CD4-positive, alpha-beta T cell treated with Interleukin-1 beta for 1 hour (primary cell): ENCODE results near the gene DYRK1A.

ENCODE experiments used
- DNase-seq, 2 donors: peaks; one replicate each; pipeline ENCODE4 v3.0.0-alpha.2; 2020 to 2022

The DYRK1A gene

DNA sequence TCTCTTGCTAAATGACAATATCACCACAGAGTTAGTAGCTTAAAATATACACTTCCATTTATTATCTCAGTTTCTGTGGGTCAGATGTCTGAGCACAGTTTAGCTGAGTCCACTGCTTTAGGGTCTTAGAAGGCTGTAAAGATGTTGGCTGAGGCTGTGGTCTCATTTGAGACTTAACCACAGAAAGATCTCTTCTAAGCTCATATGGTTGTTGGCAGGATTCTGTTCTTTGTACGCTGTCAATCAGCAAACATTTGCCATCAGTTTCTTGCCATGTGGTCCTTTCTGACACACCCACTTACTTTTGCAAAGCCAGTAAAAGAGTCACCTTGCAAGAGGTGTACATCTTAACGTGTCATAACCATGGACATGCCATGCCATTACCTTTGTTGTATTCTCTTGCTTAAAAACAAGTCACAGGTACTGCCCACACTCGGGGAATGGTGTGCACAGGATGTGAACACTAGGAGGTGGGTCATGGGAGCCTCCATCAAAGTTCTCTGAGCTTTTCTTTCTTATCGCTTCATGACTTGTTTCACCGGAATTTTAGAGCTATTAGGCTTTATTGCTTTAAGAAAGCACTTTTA is 18.7 kb downstream of the DYRK1A start:
- DNase-seq: no peak

DNA sequence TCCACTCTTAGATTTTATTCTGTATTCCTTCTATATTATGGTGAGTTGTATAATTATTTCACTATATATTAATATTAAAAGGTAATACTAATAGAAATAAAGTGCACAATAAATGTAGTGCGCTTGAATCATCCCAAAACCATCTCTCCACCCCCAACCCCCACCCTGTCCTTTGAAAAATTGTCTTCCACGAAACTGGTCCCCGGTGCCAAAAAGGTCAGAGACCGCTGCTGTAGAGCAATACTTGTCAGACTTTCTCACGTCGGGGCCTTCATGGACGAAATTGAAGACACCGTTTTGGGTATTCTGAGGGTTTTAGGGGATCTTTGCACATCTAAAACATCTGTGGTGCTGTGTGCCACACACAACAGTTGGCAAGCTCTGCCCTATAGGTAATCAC is 19.6 kb downstream of the DYRK1A start:
- no peak for DNase-seq

DNA sequence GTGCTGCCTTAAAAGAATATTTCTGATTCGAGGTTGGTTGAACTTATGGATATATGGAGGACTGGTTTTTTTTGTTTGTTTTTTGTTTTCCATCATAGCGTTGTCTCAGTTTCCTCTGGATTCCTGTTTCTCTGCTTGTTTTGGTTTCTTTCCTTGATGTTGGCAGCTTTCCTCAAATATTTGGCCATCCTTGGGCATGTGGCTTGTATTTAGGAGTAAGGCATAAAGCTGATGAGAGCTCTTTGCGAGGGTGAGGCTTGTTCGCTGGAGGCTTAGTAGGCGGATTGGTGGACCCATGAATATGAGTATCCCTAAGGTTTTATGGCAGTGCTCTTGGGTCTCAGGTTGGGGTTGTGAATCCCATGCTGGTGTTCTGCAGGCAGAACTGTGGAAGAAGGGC is 22.9 kb downstream of the DYRK1A start:
- DNase-seq: no peak

DNA sequence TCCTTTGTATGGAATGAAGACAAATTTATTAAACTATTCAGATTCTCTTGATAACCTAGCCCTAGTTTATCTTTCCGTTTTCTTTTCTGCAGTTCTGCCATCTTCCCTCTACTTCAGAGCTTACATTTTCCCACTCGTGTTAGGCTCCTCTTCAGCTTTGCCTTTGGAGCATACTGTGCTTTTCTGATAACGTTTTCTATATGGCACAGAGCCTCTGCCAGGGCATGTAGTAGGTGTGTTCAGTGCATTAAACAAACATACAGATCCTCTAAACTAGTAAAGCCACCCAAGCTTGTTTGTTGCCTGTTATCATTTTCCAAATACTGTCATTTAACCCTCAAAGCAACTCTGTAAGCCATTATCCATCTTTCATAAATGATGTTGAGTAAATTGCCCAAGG is 25.1 kb downstream of the DYRK1A start:
- DNase-seq: no peak

DNA sequence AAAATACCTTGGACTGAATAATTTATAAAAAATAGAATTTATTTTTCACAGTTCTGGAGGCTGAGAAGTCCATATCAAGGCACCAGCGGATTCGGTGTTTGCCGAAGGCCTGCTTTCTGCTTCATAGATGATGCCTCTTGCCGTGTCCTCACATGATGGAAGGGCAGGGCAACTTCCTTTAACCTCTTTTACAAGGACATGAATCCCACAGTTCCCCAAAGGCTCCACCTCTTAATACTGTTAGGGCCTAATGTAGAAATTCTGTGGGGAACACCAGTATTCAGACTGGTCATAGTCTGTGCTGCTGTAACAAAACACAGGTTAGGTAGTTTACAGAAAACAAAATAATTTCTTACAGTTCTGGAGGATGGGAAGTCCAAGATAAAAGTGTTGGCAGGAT is 25.9 kb downstream of the DYRK1A start:
- no peak for DNase-seq

DNA sequence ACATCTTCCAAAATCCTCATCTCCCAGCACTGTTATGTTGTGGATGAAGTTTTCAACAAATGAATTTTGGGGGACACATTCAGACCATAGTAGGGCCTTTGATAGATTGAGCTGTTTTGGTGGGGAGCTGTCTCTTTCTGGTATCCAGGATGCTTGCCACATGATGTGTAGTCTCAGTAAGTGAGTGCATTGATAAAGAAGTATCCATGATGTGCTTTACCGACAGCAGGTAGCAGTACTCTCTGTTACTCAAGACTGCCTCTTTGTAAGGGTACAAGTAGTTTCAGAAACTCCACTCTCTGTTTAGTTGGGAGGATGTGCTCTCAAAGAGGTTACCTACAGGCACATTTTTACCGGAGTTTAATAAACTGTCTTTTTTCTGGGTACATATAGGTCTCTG is 26.5 kb downstream of the DYRK1A start:
- no peak for DNase-seq

DNA sequence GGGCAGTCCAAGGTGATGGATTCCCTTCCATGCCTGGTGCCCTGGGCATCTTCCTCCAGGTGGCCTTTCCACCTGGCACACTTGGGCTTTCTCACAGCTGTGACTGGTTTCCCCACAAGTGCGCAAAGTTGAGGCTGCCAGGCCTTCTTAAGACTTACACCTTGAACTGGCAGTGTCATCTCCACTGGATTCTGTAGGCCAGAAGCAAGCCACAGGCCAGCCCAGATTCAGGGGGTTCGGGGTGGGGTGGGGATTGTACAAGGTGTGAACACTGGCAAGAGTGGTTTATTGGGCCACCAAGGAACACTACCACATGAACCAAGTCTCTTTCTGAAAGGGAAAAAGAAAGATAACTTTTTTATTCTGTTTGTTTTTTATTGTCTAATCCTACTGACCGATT is 27.2 kb downstream of the DYRK1A start:
- DNase-seq: no peak

DNA sequence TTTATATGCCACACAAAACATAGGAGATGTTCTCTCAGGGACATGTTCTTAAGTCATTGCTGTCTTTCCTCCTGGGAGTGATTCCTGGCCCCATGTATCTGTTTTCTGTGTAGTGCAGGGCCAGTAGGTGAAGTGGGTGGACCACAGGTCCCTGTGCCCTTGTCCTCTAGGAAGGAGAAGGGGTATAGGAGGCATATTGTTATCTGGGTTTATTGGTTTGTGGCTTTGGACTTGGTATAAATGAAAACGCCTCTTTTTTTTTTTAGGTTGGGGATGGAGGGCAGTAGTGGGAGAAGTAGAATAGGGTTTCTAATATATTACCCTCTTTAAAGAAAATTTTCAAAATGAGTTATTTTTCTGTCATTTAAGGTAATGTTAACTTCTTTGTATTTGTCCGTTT is 29.4 kb downstream of the DYRK1A start:
- no peak for DNase-seq

DNA sequence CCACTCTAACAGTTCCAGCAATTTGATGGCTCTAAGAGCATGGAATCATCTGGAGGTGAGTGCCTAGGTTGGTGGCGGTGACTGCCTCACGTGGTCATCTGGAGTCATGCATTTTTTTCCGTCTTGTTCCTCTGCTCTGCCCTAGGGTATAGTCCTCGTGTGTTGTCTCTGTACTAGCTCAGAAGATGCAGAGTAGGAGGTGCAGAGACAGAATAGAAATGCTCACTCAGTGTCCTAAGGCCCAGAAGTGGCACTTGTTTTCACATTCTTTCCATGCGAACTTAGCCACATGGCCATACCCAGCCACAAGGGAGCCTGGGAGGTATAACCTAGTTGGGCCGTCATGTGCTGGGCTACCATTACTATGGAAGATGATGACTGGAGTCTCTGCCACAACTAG is 30.3 kb downstream of the DYRK1A start:
- DNase-seq: no peak

DNA sequence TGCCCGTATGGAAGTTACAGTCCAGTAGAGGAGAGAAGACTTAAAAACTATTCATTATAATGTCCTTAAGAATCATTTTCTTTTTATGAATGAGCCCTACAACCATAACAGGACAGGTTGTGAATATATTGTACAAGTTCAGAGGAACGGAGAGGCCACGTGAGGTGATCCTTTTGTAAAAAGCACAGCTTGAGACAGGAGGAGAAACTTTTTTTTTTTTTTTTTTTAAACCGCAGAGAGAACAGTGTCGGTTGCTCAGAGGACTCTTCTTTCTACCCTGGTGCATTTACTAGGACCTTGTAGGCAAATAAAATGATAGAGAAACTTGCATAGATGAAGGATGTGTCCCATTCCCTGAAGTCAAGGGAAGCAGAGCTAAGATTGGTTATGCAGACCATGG is 32.1 kb downstream of the DYRK1A start:
- DNase-seq: peak in 1 of 2 donors; percentile 21

DNA sequence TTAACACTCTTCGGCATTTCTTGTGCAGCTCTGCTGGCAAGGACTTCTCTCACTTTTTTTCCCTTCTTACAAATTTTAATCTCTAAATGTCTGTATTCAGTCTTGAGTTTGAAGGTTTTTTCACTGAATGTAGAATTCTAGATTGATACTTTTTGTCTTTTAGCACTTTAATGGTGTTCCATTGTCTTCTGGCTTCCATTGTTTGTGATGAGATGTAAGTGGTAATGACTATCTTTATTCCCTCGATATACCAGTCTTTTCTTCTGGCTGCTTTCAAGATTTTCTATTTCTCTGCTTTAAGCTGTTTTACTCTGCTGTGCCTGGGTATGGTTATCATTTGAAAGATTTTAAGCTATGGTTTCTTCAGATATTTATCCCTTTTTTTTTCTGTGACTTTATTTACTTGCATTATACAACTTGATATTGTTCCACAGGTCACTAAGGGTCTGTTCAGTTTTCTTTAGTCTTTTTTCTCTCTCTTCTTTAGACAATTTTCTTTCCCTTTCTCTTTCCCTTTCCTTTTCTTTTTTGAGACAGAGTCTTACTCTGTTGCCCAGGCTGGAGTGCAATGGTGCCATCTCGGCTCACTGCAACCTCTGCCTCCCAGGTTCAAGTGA is 35.8 kb downstream of the DYRK1A start:
- DNase-seq: no peak

DNA sequence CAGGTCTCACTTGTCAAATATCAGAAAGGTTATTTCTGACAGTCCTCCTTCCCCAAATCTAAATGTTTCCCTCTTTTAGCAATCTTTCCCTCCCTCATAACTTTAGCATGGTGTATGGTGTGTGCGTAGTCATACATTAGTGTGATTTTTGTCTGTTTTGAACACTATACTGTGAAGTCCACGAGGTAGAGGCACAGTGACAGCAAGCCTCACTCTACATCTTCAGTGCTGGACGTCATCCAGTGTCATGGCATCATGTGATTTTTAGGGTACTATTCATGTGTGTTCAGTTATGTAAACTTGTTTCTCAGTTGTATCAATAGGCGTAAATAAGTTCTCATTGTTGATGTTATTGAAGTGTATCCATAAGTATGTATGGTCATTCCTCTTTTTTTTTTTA is 39.1 kb downstream of the DYRK1A start:
- DNase-seq: no peak

DNA sequence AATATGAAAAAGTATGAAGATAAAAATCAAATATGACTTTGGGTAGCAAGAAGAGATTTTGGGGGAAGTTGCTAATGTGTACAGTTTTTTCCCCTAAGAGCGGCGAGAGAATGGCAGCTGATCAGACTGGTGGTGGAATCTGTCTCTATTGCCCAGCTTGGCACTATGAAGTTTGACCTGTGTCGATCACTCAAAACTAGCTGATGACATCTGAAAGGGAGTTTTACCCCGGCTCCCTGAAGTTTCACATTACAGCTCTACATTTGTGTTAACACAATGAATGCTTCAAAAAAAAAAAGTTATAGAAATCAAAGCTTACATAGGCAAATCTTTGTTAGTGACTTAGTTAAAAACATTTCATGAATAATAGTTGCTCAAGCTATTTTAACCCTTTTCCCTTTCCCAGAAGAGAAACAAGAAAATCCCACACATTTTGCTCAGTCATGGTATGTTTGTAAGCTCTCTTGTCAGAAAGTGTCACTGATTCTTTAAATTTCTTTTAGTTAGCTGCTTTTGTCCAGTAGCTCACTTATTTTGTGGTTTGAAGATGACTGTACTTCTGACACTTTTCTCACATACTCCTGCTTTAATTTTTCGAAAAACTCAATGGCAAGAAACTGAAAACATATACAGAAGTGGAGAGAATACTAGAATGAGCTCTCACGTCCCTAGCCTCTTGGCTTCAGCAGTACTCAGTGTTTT is 41.3 kb downstream of the DYRK1A start:
- no peak for DNase-seq

DNA sequence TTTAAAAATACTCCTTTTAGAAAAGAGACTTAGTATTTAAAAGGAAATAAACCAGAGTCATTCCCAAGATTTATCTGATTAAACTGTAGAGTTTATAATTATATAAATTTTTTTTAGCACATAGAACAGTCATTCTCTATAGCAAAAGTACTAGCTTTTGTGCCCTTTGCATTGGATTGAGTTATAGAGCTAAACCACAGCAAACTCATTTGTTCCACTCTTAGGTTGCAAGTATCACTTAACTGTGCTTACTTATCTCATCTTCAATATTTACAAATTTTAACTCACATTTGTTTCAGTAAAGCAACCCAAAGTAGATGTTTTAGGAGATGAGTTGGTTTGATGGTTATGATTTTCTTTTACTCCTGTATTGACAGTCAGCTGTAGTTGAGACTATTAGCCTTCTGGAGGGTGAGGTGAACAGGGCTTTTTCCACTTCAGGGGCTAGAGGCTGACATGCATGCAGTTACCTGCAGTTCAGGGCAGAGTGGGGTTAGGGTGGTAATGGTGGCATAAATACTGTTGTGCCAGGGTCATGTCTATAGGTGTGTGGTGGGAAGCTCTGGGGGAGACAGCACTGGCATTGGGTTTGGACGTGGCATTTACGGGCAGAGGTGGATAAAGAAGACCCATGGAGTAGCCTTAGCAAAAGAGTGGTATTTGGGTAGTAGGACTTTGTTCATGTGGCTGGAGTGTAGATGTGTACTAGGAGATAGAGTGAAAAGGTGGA is 42.1 kb downstream of the DYRK1A start:
- DNase-seq: no peak

DNA sequence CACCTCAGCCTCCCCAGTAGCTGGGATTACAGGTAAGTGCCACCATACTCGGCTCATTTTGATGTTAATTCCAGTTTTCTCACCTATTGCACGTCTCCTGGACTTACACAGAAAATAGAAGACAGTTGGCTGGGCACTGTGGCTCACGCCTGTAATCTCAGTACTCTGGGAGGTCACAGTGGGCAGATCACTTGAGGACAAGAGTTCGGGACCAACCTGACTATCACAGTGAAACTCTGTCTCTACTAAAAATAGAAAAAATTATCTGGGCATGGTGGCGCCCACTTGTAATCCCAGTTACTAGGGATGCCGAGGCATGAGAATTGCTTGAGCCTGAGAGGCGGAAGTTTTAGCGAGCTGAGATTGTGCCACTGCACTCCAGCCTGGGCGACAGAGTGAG is 44.1 kb downstream of the DYRK1A start:
- no peak for DNase-seq

DNA sequence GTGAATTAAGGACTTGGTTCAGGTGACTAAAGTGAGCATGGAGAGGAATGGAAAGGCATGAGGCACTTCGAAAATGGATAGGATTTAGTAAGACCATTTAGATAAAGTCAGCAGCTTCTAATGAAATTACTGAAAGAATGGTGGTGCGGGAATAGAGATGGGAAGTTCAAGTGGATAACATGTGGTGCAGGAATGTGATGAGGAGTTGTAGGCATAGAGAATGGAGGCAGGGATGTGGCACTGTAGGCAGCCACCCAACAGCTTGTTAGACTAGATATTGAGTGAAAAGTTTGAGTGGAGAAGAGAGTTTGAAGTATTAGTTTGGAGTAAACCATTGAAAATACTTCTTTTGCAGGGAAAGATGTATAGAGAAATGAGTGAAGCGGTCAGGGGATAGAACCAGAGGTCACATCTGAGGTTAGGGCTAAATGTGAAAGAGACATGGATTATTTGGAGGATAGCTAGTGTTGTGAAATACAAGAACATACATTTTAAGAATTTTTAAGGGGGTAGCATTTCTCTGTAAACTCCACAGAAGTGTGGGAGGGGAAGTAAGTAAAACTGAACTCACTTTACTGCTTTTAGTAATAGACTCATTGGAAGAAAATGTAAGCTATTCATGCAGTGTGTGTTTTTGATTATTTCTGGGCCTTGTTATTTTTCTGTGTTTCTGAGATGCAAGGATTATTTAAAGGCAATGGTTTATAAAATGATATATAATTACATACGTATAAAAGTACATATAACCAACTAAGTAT is 46.2 kb downstream of the DYRK1A start:
- no peak for DNase-seq

DNA sequence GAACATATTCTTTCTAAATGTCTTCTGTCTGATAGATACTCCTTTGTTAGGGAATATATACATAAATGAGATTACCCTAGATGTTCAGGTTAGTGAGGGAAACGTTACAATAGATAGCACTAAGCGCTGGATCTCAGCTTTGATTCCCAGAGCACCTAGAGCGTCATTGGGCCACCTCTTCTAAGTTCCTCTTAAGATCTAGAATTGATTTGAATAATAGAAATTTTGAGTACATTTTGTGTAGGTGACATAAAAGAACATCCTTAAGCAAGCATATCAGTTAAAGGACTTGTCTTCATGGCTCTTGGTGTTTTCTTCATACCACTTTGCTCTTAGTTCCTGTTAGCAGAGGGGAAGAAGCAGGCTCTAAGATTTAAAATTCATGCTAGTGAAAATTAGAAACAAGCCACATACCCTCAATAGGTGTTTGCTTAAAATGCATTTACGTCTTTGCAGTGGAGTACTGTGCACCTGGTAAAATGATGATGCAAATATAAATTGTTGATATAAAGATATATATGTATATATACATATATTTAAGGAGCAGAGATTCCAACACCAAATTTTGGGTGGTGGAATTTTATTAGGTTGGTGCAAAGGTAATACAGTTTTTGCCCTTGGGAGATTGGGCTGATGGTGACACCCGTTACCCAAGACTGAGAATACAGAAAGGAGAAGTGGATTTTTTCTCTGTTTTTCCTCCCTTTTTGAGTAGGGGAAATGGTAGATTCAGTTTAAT is 47.1 kb downstream of the DYRK1A start:
- no peak for DNase-seq

DNA sequence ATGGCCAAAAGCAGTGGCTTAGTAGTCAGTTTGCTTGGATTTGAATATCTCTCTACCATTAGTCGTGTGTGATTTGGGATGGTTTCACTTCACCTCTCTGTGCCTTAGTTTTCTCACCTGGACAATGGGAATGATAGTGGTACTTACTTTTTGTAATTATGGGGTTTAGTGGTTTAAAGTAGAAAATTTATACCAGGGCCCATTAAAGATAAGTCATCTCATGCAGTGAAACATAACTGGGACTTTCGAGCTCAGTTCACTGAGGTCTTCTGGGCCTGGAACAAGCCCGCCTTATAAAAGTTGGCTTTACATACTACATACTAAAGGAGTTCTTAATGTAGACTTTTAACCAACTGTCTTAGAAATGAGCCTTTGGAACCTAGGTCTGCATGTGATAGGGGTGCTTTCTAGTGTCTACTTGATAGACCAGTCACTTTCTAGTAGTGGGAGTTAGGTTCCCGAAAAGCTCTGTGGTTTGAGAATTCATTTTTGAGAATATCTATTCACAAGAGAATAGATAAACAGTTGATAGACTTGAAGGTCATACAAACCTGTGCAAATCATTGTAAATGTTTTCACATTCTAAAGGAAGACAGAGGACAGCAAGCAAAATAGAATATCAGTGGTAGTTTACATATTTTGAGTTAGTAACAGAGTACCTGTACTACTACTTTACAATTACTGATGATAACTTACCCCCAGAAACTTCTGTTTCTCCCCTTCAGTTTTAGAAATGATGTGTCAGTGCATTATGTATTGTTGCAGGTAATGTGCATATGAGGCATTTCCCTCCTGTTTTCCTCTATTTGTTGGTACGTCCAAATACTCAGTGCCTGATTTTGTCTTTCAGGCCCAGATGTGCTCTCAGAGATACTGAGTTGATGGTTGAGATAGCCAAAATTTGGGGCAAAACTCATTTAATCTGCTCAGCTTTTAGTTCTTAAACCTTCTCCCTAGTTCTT is 48.0 kb downstream of the DYRK1A start:
- no peak for DNase-seq

DNA sequence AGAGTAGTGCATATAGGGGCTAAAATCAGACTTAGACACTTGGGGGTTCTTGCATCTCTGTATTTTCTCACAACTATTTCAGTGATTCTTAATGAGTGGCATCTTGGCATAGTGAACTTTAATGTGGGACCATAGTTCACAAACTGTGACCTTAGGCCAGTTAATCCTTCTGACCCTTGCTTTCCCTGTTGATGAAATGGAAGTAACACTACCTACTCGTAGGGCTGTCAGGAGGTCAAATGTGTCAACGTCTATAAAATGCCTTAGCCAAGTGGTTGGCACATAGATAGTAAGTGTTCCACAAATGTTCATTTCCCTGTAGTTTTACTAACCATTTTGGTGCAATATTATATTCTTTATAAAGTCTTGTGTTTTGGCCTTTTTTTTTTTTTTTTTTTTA is 49.4 kb downstream of the DYRK1A start:
- no peak for DNase-seq

DNA sequence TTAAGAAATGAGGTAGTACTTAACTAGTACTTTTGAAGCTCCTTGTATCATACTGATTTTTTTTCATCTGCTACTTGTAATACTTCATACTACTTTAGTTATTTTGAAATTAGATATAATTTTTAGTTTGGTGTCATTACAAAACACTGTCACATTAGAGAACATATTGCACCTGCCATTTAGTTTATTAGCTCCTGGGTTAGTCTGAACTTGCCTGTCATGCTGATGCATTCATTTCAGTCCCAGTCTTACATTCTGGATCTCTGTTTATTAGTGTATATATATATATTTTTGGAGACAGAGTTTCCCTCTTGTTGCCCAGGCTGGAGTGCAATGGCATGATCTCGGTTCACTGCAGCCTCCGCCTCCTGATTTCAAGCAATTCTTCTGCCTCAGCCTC is 50.3 kb downstream of the DYRK1A start:
- DNase-seq: no peak

DNA sequence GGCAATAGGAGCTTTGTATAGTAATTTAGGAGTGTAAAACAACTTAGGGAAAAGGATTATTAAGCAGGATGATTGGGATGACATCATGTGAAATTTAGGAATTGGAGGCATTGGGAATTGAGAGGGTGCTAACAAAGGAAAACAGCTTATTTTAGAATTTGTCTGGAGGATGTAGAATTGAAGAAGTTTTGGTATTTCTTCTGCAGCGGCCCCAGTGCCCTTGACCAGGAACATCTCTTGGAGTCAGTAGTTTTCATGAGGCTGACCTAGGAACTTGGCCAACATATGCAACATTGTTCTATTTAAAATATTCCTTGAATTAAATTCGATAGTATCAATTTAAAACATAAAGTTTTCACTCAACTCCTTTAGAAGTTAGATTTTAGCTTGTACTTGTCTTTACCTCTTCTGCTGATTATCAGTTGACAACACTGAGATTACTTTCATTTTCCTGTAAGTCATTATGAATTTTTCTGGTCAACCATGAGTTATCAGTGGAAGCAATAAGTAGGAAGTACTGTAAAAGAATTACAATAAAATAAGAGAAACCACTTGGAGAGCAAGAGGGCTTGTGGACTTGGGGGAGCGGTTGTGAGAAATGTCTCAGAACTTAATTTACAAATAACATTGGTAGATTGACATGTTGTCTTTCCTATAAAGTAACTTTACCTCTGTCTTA is 52.8 kb downstream of the DYRK1A start:
- no peak for DNase-seq
